Neuronal stem cell (in vitro differentiated cells): Measurements from ENCODE around the gene XYLT1.

Experiments used
- DNase-seq: peaks from one replicate; pipeline ENCODE4 v3.0.0-alpha.2; 2013; ENCODE audit warnings: low spot score
- H2AFZ ChIP-seq: one replicate; pipeline ENCODE4 v1.6.1; 2013; ENCODE audit warnings: mild to moderate bottlenecking, low read length, inconsistent platforms
- H2AK5ac ChIP-seq: 2 replicates; pipeline ENCODE4 v1.6.1; 2013; ENCODE audit warnings: low read depth, mild to moderate bottlenecking, inconsistent platforms, low read length, moderate library complexity, mixed read lengths
- H2BK120ac ChIP-seq: 2 replicates; pipeline ENCODE4 v1.6.1; 2013; ENCODE audit warnings: low read depth, mild to moderate bottlenecking, inconsistent platforms, low read length, moderate library complexity, mixed read lengths
- H2BK12ac ChIP-seq: one replicate; pipeline ENCODE4 v1.6.1; 2013; ENCODE audit warnings: low read length, inconsistent platforms
- H2BK15ac ChIP-seq: 2 replicates; pipeline ENCODE4 v1.6.1; 2013; ENCODE audit warnings: mild to moderate bottlenecking, low read length, inconsistent platforms, mixed read lengths
- H2BK5ac ChIP-seq: one replicate; pipeline ENCODE4 v1.6.1; 2013; ENCODE audit warnings: inconsistent platforms, mild to moderate bottlenecking, low read length, moderate library complexity
- H3K14ac ChIP-seq: one replicate; pipeline ENCODE4 v1.6.1; 2013; ENCODE audit warnings: low read length, inconsistent platforms
- H3K18ac ChIP-seq: 2 replicates; pipeline ENCODE4 v1.6.1; 2013; ENCODE audit warnings: low read length, inconsistent platforms
- H3K23ac ChIP-seq: 2 replicates; pipeline ENCODE4 v1.6.1; 2013; ENCODE audit warnings: low read depth, mild to moderate bottlenecking, mixed read lengths, low read length, inconsistent platforms; ENCODE audit not compliant: poor library complexity
- H3K27ac ChIP-seq: replicated peaks from 3 replicates; pipeline ENCODE4 v1.5.1; 2013; ENCODE audit warnings: low read length, inconsistent platforms
- H3K27me3 ChIP-seq, 3 experiments: 2 replicates each; pipeline ENCODE4 v1.6.1; 2013; ENCODE audit warnings: low read length in 3 of 3, mild to moderate bottlenecking in 2 of 3, inconsistent platforms in 1 of 3, low read depth in 1 of 3, mixed read lengths in 1 of 3, moderate library complexity in 1 of 3; ENCODE audit not compliant: control insufficient read depth in 3 of 3, insufficient read depth in 3 of 3
- H3K36me3 ChIP-seq, 2 donors: replicated peaks in 1 of 2; 2 replicates each; pipeline ENCODE4 v1.6.1; 2013; ENCODE audit warnings: low read length in 2 of 2; ENCODE audit not compliant: control insufficient read depth in 2 of 2, insufficient read depth in 2 of 2
- H3K4ac ChIP-seq: 2 replicates; pipeline ENCODE4 v1.6.1; 2013; ENCODE audit warnings: inconsistent platforms, mild to moderate bottlenecking, low read length, moderate library complexity
- H3K4me1 ChIP-seq, 2 donors: 1 replicate in 1 of 2; 2 replicates in 1 of 2; pipeline ENCODE4 v1.6.1; 2013; ENCODE audit warnings: low read length in 2 of 2, low read depth in 1 of 2; ENCODE audit not compliant: control insufficient read depth in 2 of 2, insufficient read depth in 1 of 2
- H3K4me2 ChIP-seq: one replicate; pipeline ENCODE4 v1.6.1; 2013; ENCODE audit warnings: mild to moderate bottlenecking, low read length, inconsistent platforms; ENCODE audit not compliant: insufficient read depth, poor library complexity, severe bottlenecking
- H3K4me3 ChIP-seq, 2 donors: 2 replicates each; pipeline ENCODE4 v1.5.1; 2013; ENCODE audit warnings: low read length in 2 of 2, mild to moderate bottlenecking in 2 of 2, inconsistent platforms in 1 of 2, moderate library complexity in 1 of 2
- H3K79me1 ChIP-seq: one replicate; pipeline ENCODE4 v1.6.1; 2013; ENCODE audit warnings: low read depth, mild to moderate bottlenecking, inconsistent platforms, low read length, moderate library complexity
- H3K9ac ChIP-seq: one replicate; pipeline ENCODE4 v1.6.1; 2013; ENCODE audit warnings: mild to moderate bottlenecking, low read depth, low read length, inconsistent platforms; ENCODE audit not compliant: poor library complexity
- H3K9me3 ChIP-seq, 2 donors: replicated peaks in 1 of 2; 2 replicates each; pipeline versions ENCODE3 to v1.6.1; 2013; ENCODE audit warnings: low read length in 2 of 2, mild to moderate bottlenecking in 2 of 2, inconsistent platforms in 1 of 2, low read depth in 1 of 2, mixed read lengths in 1 of 2, moderate library complexity in 1 of 2; ENCODE audit not compliant: control insufficient read depth in 2 of 2, insufficient read depth in 1 of 2
- H4K8ac ChIP-seq: one replicate; pipeline ENCODE4 v1.6.1; 2013; ENCODE audit warnings: low read depth, mild to moderate bottlenecking, inconsistent platforms, low read length, moderate library complexity
- H4K91ac ChIP-seq: one replicate; pipeline ENCODE4 v1.6.1; 2013; ENCODE audit warnings: low read length, low read depth, mild to moderate bottlenecking, inconsistent platforms; ENCODE audit not compliant: poor library complexity
- WGBS, 2 donors: extraction: QIAGEN DNeasy Blood & Tissue Kit; methylation state at CpG; one replicate each; pipeline ENCODE4 v1.1.7; 2013; ENCODE audit warnings: missing lambda C conversion rate in 2 of 2, mixed read lengths in 1 of 2; ENCODE audit not compliant: insufficient read length in 2 of 2, insufficient replicate concordance in 1 of 2; ENCODE audit errors: extremely low coverage in 2 of 2; 5-methylcytosine and 5-hydroxymethylcytosine counted together

Gene XYLT1

GRCh38 chr16:17423221-17423620, 47.5 kb downstream of the XYLT1 start:
- Histone ChIP-seq H3K9ac (no peak overlapping the region), H3K18ac (peak overlapping the region; percentile 20), H4K91ac (no peak overlapping the region), H2BK120ac (no peak overlapping the region), H2BK15ac (no peak overlapping the region), H3K36me3 (no peaks in the 10 kb centered on the region), H3K23ac (peak overlapping the region; percentile 1), H4K8ac (no peak overlapping the region), H2AK5ac (no peak overlapping the region), H3K4me3 (no peak overlapping the region), H2BK5ac (no peak overlapping the region), H3K9me3 (peaks cover 0 to 3% of the 10 kb centered on the region in 2 donors), H3K4me1 (peaks cover 3 to 9% of the 10 kb centered on the region in 2 donors), H3K27me3 (no peaks in the 10 kb centered on the region), H3K79me1 (peaks cover 5% of the 10 kb centered on the region), H3K4ac (no peak overlapping the region), H2AFZ (peak overlapping the region; percentile 9), H3K27ac (no peak overlapping the region), H3K4me2 (no peak overlapping the region), H2BK12ac (no peak overlapping the region), H3K14ac (no peak overlapping the region)
- no CpG with 5 or more reads among the region's 6 CpGs for WGBS, 2 donors
- peak; percentile 20 for DNase-seq

GRCh38 chr16:17420816-17421215, 49.9 kb downstream of the XYLT1 start:
- no peaks in the 10 kb centered on the region for H3K27me3 ChIP-seq
- no peak overlapping the region for H4K91ac ChIP-seq
- no peak overlapping the region for H3K23ac ChIP-seq
- H3K4me3 ChIP-seq: no peak overlapping the region
- no peak overlapping the region for H2AK5ac ChIP-seq
- no peak overlapping the region for H3K4ac ChIP-seq
- no peak overlapping the region for H2BK5ac ChIP-seq
- no peak overlapping the region for H2BK120ac ChIP-seq
- DNase-seq: no peak
- peaks cover 12 to 17% of the 10 kb centered on the region in 2 donors for H3K4me1 ChIP-seq
- no peak overlapping the region for H3K27ac ChIP-seq
- no peak overlapping the region for H4K8ac ChIP-seq
- H3K14ac ChIP-seq: no peak overlapping the region
- H2AFZ ChIP-seq: no peak overlapping the region
- no peak overlapping the region for H3K4me2 ChIP-seq
- no peak overlapping the region for H2BK12ac ChIP-seq
- peaks cover 5% of the 10 kb centered on the region for H3K79me1 ChIP-seq
- H3K9me3 ChIP-seq: peaks cover 0 to 3% of the 10 kb centered on the region in 2 donors
- H3K18ac ChIP-seq: no peak overlapping the region
- H3K9ac ChIP-seq: no peak overlapping the region
- no peaks in the 10 kb centered on the region for H3K36me3 ChIP-seq
- no peak overlapping the region for H2BK15ac ChIP-seq
- WGBS, 2 donors: no CpG with 5 or more reads among the region's 4 CpGs

GRCh38 chr16:17419266-17419665, 51.5 kb downstream of the XYLT1 start:
- H3K4me2 ChIP-seq: no peak overlapping the region

GRCh38 chr16:17417740-17418139, 53.0 kb downstream of the XYLT1 start:
- Histone ChIP-seq H4K91ac (no peak overlapping the region), H3K27me3 (no peaks in the 10 kb centered on the region), H2BK12ac (no peak overlapping the region), H2AK5ac (no peak overlapping the region), H3K4me3 (no peak overlapping the region), H3K36me3 (no peaks in the 10 kb centered on the region), H4K8ac (no peak overlapping the region), H2BK5ac (no peak overlapping the region), H3K14ac (no peak overlapping the region), H3K27ac (no peak overlapping the region), H3K9ac (no peak overlapping the region), H3K4me1 (peaks cover 4 to 14% of the 10 kb centered on the region in 2 donors), H2BK120ac (no peak overlapping the region), H3K4me2 (no peak overlapping the region), H3K23ac (no peak overlapping the region), H3K79me1 (peaks cover 5% of the 10 kb centered on the region), H3K9me3 (peaks cover 0 to 3% of the 10 kb centered on the region in 2 donors), H2BK15ac (no peak overlapping the region), H3K4ac (no peak overlapping the region), H2AFZ (no peak overlapping the region), H3K18ac (no peak overlapping the region)
- WGBS, 2 donors: no CpG with 5 or more reads among the region's 2 CpGs
- no peak for DNase-seq

More at GRCh38 chr16:17419266-17419665, 51.5 kb downstream of the XYLT1 start:
- H3K27me3 ChIP-seq: no peaks in the 10 kb centered on the region
- H3K23ac ChIP-seq: no peak overlapping the region
- H4K8ac ChIP-seq: peak overlapping the region; percentile 31
- H3K14ac ChIP-seq: no peak overlapping the region
- H3K27ac ChIP-seq: no peak overlapping the region
- H2BK5ac ChIP-seq: no peak overlapping the region
- no peak overlapping the region for H4K91ac ChIP-seq
- H3K79me1 ChIP-seq: peaks cover 5% of the 10 kb centered on the region
- peaks cover 12 to 17% of the 10 kb centered on the region in 2 donors for H3K4me1 ChIP-seq
- DNase-seq: no peak
- H3K4ac ChIP-seq: no peak overlapping the region
- H2BK120ac ChIP-seq: no peak overlapping the region
- no peak overlapping the region for H2AFZ ChIP-seq
- H3K4me3 ChIP-seq: no peak overlapping the region
- H3K36me3 ChIP-seq: no peaks in the 10 kb centered on the region
- H2BK12ac ChIP-seq: no peak overlapping the region
- WGBS, 2 donors: no CpG with 5 or more reads among the region's 4 CpGs
- no peak overlapping the region for H3K18ac ChIP-seq
- no peak overlapping the region for H2BK15ac ChIP-seq
- H3K9ac ChIP-seq: no peak overlapping the region
- H2AK5ac ChIP-seq: no peak overlapping the region
- peaks cover 0 to 3% of the 10 kb centered on the region in 2 donors for H3K9me3 ChIP-seq
